GM13976 (cell line): Measurements from ENCODE around the gene PTPN6.
"Not testable (repeated sequence)": the region's sequence is repeated elsewhere in the genome, so short reads cannot be mapped to it uniquely, and the experiment has no call there.

Experiments
- DNase-seq: peaks from one replicate; pipeline ENCODE4 v3.0.0; 2012; ENCODE audit warnings: low spot score
- in situ Hi-C: fragments of 300-500 bp; cut with MboI; formaldehyde crosslinking; loops from one replicate; pipeline ENCODE4 v1.12.0; 2022; ENCODE audit warnings: low sequenced_read_pairs, mixed read lengths, inconsistent platforms; ENCODE audit not compliant: unreplicated experiment
- TF ChIP-seq, protein P1 (sequence below): IDR thresholded peaks from 2 replicates; pipeline ENCODE4 v1.5.1; 2012; ENCODE audit warnings: borderline replicate concordance, mild to moderate bottlenecking; ENCODE audit not compliant: insufficient read depth; ENCODE audit errors: extremely low read depth, missing control alignments, control extremely low read depth

Gene PTPN6

DNA sequence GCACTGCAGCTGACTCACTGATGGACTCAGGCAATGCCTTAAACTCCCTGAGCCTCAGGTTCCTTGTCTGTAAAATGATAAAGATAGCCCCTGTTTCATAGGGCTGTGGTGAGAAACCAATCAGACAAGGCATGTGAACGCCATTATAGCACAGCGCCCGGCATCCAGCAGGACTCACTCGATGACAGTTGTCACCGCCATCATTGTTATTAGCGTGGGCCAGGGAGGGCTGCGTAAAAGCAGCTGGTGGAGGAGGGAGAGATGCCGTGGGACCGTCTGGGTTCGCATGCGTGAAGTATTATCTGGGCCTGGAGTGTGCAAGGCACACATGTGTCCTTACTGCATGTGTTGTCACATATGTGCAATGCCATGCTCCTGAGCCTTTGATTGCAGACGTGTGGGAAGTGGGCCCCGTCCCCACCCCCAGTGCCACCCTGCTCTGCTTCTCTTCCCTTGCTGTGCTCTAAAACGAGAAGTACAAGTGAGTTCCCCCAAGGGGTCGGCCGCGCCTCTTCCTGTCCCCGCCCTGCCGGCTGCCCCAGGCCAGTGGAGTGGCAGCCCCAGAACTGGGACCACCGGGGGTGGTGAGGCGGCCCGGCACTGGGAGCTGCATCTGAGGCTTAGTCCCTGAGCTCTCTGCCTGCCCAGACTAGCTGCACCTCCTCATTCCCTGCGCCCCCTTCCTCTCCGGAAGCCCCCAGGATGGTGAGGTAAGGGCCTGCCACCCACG is at the start of gene PTPN6:
Gene PTPN6 (plus strand): TSS at position 546 of the 730 bp plus-strand sequence. CDS start 157 bp downstream, at position 703.
- DNase-seq = peak; percentile 71
- TF ChIP-seq, protein P1, sequence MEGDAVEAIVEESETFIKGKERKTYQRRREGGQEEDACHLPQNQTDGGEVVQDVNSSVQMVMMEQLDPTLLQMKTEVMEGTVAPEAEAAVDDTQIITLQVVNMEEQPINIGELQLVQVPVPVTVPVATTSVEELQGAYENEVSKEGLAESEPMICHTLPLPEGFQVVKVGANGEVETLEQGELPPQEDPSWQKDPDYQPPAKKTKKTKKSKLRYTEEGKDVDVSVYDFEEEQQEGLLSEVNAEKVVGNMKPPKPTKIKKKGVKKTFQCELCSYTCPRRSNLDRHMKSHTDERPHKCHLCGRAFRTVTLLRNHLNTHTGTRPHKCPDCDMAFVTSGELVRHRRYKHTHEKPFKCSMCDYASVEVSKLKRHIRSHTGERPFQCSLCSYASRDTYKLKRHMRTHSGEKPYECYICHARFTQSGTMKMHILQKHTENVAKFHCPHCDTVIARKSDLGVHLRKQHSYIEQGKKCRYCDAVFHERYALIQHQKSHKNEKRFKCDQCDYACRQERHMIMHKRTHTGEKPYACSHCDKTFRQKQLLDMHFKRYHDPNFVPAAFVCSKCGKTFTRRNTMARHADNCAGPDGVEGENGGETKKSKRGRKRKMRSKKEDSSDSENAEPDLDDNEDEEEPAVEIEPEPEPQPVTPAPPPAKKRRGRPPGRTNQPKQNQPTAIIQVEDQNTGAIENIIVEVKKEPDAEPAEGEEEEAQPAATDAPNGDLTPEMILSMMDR = no peak
- in situ Hi-C loops = no loop called here

DNA sequence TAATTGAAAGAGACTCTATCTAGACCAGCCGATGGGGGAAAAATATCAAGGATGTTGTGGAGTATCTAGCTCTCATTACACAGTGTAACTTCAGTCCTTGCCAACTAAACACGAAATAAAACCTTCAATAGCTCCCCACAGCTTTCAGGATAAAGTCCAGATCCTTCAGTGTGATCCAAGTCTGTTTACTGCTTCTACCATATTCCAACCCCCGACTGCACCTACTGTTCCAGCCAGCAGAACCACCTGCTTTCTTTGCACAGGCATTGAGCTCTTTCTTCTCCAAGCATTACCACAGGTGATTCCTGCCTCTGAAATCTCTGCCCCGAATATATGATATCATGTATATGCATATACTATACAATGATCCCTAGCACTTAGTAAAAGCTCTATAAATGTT is 48.7 kb upstream of the PTPN6 start:
- TF ChIP-seq, protein P1 = no peak
- in situ Hi-C loops = no loop called here
- DNase-seq = no peak

DNA sequence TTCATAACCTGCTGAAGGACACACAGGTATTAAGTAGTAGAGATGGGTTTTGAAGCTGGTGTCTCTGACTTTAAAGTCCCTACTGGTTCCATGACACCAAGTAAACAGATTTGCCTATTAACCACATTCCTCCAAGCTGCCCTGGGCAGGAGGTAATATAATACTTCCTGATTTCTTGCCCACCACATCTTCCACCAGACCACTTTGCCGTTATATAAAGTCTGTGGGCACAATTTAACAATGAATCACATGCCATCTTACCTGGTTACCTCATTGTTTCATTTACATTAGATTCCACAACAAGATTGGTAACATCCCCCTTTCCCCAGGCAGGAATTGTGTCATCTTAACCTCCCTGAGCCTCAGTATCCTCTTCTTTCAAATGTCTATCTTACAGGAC is 47.4 kb upstream of the PTPN6 start:
- in situ Hi-C loops = no loop called here
- TF ChIP-seq, protein P1 = no peak
- DNase-seq = no peak

DNA sequence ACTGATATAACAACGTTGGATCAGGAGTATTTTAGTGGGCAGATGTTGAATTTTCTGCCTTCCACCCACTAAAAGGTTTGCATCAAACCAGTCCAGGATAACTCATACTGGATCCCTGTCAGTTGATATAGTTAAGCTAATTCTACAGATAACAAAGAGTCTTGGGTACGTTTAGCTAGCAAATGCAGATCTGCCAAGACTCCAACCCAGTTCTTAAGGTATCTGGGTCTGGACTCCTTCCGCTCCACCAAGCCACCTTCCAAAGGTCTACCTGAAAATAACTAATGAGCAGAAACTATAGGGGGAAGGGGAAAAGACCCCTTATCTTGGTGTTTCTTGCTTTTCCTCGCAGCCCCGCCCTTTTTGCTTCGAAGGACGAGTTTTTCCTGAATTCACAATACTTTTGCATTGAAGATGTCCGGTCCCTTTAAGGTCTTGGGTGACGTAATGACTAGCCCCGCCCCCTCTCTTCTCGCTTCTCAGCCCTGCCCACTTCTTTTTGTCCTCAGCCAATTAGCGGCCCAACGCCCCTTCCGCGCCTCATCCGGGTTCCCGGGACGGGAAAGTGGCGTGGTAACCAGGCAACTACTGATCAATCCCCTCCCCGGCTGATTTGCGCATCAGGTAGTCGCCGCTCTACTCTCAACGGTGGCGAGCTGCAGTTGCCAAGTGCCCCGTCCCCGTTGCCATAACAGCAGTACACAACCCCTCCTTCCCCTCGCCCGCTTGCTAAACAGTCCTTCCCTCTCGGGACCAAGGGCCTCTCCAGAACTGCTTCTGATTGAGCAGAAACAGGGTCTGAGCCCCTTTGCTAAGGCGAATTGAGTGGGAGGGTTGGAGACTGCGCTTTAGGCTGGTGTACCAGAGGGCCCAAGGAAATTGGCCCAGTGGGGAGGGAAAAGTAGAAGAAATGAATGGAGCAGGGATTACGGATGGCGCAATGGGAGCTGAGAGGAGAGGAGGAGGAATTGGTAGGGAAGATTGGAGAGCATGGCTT is 46.6 kb upstream of the PTPN6 start, which contains the start of gene LRRC23:
Gene LRRC23 (plus strand): TSS at position 543 of the 997 bp plus-strand sequence. CDS start 812 bp downstream, outside the sequence.
- in situ Hi-C loops = no loop called here
- TF ChIP-seq, protein P1 = no peak
- DNase-seq = peak; percentile 94

DNA sequence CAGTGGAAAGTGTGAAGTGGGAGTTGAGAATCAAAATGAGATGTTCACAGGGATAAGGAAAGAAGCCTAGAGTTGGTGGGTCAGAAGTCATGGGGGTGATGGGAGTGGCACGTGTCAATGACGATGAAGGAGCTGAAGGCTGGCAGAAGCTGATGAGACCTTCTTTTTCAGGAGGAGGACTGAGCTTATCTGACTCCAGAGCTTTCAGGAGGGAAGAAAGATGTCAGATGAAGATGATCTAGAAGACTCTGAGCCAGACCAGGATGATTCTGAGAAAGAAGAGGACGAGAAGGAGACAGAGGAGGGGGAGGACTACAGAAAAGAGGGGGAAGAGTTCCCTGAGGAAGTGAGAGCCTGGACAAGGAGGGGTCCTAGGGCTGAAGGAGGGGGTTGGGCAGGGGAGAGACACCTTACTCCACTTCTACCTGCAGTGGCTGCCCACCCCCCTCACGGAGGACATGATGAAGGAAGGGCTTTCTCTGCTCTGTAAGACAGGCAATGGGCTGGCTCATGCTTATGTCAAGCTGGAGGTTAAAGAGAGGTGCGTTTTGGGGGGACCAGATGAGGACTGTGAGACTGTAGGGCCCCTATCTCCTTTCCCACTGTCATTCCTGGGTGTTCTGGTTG is 45.6 kb upstream of the PTPN6 start:
- no peak for DNase-seq
- in situ Hi-C loops = no loop called here
- TF ChIP-seq, protein P1 = no peak

DNA sequence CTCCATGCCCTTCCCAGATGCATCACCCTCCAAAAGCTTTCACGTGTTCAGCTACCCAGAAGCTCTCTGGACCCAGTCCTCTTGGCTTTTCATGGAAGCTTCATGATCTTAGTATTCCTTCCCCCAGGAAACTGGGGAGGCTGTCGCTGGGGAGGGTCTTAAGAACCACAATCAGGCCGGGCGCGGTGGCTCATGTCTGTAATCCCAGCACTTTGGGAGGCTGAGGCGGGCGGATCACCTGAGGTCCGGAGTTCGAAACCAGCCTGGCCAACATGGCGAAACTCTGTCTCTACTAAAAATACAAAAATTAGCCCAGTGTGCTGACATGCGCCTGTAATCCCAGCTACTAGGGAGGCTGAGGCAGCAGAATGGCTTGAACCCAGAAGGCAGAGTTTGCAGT is 43.0 kb upstream of the PTPN6 start:
- DNase-seq, in situ Hi-C loops: not testable (repeated sequence)
